Neural crest cell (in vitro differentiated cells): ENCODE results near the gene CFAP70. TPM values are rescaled to one million over a fixed set of nuclear protein-coding genes. Genes with fewer than 3 reads are reported as not detected.

Source experiments
- DNase-seq: peaks from one replicate; pipeline ENCODE4 v3.0.0; 2021; ENCODE audit warnings: low read depth, mixed read lengths, low spot score
- H3K27ac Mint-ChIP-seq: one replicate; pipeline ENCODE4 v1.8.0; 2021; ENCODE audit warnings: mild to moderate bottlenecking, mixed read lengths; ENCODE audit not compliant: unreplicated experiment
- H3K27me3 Mint-ChIP-seq: 2 replicates; pipeline ENCODE4 v1.8.0; 2021; ENCODE audit warnings: low read depth, mild to moderate bottlenecking, mixed read lengths
- H3K36me3 Mint-ChIP-seq: 2 replicates; pipeline ENCODE4 v1.8.0; 2021; ENCODE audit warnings: low read depth, mild to moderate bottlenecking, mixed read lengths
- H3K4me1 Mint-ChIP-seq: 2 replicates; pipeline ENCODE4 v1.8.0; 2021; ENCODE audit warnings: mixed read lengths
- H3K4me3 Mint-ChIP-seq: one replicate; pipeline ENCODE4 v1.8.0; 2021; ENCODE audit warnings: mild to moderate bottlenecking, mixed read lengths
- H3K9me3 Mint-ChIP-seq: 2 replicates; pipeline ENCODE4 v1.8.0; 2021; ENCODE audit warnings: mixed read lengths
- total RNA-seq: library from RNA; stranded (reverse); gene quantifications from 2 replicates; pipeline ENCODE4 v1.2.1, GENCODE V29; 2021
- TF ChIP-seq, protein P1 (sequence below): fragments of 200-600 bp; sonication (generic); conservative IDR thresholded peaks from 2 replicates; pipeline ENCODE4 v1.5.0; 2021; ENCODE audit warnings: antibody characterized with exemption, mild to moderate bottlenecking

The CFAP70 gene
- total RNA-seq, 1 donor from 2014 or later = 0.65 TPM

- no peak overlapping the region for H3K4me3 Mint-ChIP-seq
- no peak overlapping the region for H3K27ac Mint-ChIP-seq
- TF ChIP-seq, protein P1, sequence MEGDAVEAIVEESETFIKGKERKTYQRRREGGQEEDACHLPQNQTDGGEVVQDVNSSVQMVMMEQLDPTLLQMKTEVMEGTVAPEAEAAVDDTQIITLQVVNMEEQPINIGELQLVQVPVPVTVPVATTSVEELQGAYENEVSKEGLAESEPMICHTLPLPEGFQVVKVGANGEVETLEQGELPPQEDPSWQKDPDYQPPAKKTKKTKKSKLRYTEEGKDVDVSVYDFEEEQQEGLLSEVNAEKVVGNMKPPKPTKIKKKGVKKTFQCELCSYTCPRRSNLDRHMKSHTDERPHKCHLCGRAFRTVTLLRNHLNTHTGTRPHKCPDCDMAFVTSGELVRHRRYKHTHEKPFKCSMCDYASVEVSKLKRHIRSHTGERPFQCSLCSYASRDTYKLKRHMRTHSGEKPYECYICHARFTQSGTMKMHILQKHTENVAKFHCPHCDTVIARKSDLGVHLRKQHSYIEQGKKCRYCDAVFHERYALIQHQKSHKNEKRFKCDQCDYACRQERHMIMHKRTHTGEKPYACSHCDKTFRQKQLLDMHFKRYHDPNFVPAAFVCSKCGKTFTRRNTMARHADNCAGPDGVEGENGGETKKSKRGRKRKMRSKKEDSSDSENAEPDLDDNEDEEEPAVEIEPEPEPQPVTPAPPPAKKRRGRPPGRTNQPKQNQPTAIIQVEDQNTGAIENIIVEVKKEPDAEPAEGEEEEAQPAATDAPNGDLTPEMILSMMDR = no peak
- peaks cover 29% of the 10 kb centered on the region for H3K36me3 Mint-ChIP-seq
- H3K4me1 Mint-ChIP-seq = no peaks in the 10 kb centered on the region
- no peaks in the 10 kb centered on the region for H3K9me3 Mint-ChIP-seq
- no peaks in the 10 kb centered on the region for H3K27me3 Mint-ChIP-seq
- DNase-seq = no peak
Measured at GRCh38 chr10:73215749-73216148, 142.9 kb downstream of the CFAP70 start.

GRCh38 chr10:73211106-73211811 lies 147.4 kb downstream of the CFAP70 start:
- Mint-ChIP-seq H3K36me3 (peaks cover 19% of the 10 kb centered on the region), H3K4me1 (no peaks in the 10 kb centered on the region), H3K9me3 (no peaks in the 10 kb centered on the region), H3K4me3 (no peak overlapping the region), H3K27ac (no peak overlapping the region), H3K27me3 (no peaks in the 10 kb centered on the region)
- TF ChIP-seq, protein P1 = no peak
- DNase-seq = no peak

GRCh38 chr10:73210395-73211105 lies 148.1 kb downstream of the CFAP70 start:
- no peak for DNase-seq
- H3K4me3 Mint-ChIP-seq = no peak overlapping the region
- H3K9me3 Mint-ChIP-seq = peaks cover 6% of the 10 kb centered on the region
- no peaks in the 10 kb centered on the region for H3K27me3 Mint-ChIP-seq
- no peak overlapping the region for H3K27ac Mint-ChIP-seq
- H3K36me3 Mint-ChIP-seq = peaks cover 20% of the 10 kb centered on the region
- no peaks in the 10 kb centered on the region for H3K4me1 Mint-ChIP-seq
- TF ChIP-seq, protein P1 = no peak

DNA sequence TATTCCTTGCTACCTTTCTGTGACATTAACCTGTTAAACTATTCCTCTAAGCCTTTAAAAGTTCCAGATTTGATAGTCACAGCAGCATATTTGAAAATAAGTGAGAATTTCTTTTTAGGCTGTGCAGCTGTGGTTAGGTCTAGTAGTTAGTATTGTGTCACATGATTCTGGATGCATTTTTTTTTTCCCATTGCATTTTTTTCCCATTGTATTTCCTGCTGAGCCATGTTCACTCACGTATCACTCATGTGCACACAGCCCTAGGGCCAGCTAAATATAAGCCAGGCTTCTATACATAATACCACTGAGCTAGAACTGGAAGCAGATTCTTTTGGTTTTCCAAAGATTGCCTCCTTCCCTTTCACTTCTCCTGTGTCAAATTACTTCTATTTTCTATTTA lies 149.0 kb downstream of the CFAP70 start:
- Mint-ChIP-seq H3K4me1 (no peaks in the 10 kb centered on the region), H3K27me3 (no peaks in the 10 kb centered on the region), H3K36me3 (peaks cover 20% of the 10 kb centered on the region), H3K9me3 (peaks cover 6% of the 10 kb centered on the region), H3K27ac (no peak overlapping the region), H3K4me3 (no peak overlapping the region)
- TF ChIP-seq, protein P1 = no peak
- no peak for DNase-seq

DNA sequence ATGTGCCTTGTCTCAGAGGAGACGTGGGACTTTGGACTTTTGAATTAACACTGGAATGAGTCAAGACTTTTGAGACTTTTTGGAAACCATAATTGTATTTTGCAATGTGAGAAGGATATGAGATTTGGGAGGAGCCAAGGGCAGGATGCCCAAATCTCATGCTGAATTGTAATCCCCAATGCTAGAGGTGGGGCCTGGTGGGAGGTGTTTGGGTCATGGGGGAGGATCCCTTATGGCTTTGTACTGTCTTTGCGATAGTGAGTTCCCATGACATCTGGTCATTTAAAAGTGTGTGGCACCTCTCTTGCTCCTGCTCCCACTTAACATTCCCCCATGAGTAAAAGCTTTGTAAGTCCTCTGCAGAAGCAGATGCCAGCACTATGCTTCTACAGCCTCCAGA lies 150.8 kb downstream of the CFAP70 start:
- DNase-seq = no peak
- Mint-ChIP-seq H3K9me3 (peaks cover 6% of the 10 kb centered on the region), H3K4me3 (no peak overlapping the region), H3K27ac (no peak overlapping the region), H3K27me3 (no peaks in the 10 kb centered on the region), H3K36me3 (peaks cover 18% of the 10 kb centered on the region), H3K4me1 (no peaks in the 10 kb centered on the region)
- TF ChIP-seq, protein P1 = no peak
